Aorta (tissue), 5 donors: ENCODE results near the gene GBF1. TPM values are rescaled to one million over a fixed set of nuclear protein-coding genes. Genes with fewer than 3 reads are reported as not detected.

Experiments used
- ATAC-seq: fragments of 200-7000 bp; cut with Tn5 transposase; one replicate; pipeline ENCODE4 v1.9.1; 2022; ENCODE audit warnings: moderate library complexity; ENCODE audit not compliant: low FRiP score
- DNase-seq, 2 donors: peaks; one replicate each; pipeline ENCODE4 v3.0.0-alpha.2; 2020
- H3K27ac ChIP-seq, 2 donors: one replicate each; pipeline ENCODE4 v1.5.1; 2013; ENCODE audit warnings: low read length in 2 of 2, mild to moderate bottlenecking in 2 of 2, moderate library complexity in 2 of 2, control low read depth in 1 of 2, inconsistent platforms in 1 of 2, low read depth in 1 of 2
- H3K27me3 ChIP-seq, 2 donors: one replicate each; pipeline ENCODE4 v1.6.1; 2013; ENCODE audit warnings: control low read depth in 1 of 2, low read length in 1 of 2, mild to moderate bottlenecking in 1 of 2, moderate library complexity in 1 of 2; ENCODE audit not compliant: insufficient read depth in 2 of 2, control insufficient read depth in 1 of 2
- H3K36me3 ChIP-seq, 2 donors: one replicate each; pipeline ENCODE4 v1.6.1; 2013; ENCODE audit warnings: control low read depth in 1 of 2, low read length in 1 of 2, mild to moderate bottlenecking in 1 of 2; ENCODE audit not compliant: insufficient read depth in 2 of 2, control insufficient read depth in 1 of 2
- H3K4me1 ChIP-seq, 2 donors: one replicate each; pipeline ENCODE4 v1.6.1; 2013; ENCODE audit warnings: low read length in 2 of 2, control low read depth in 1 of 2, mild to moderate bottlenecking in 1 of 2, moderate library complexity in 1 of 2; ENCODE audit not compliant: insufficient read depth in 2 of 2, control insufficient read depth in 1 of 2
- H3K4me3 ChIP-seq, 2 donors: one replicate each; pipeline ENCODE4 v1.5.1; 2013; ENCODE audit warnings: low read length in 2 of 2, control low read depth in 1 of 2, mild to moderate bottlenecking in 1 of 2
- H3K9me3 ChIP-seq: one replicate; pipeline ENCODE4 v1.6.1; 2013; ENCODE audit warnings: mild to moderate bottlenecking, low read length; ENCODE audit not compliant: control insufficient read depth
- WGBS, 2 donors: extraction: QIAGEN DNeasy Blood & Tissue Kit; methylation state at CpG; one replicate each; pipeline ENCODE4 v1.1.7; 2013; 5-methylcytosine and 5-hydroxymethylcytosine counted together
- intact Hi-C, 2 donors: fragments of 100-400 bp; cut with DNase I; formaldehyde crosslinking; loops; one replicate each; pipeline versions ENCODE4 v1.14.2 to v1.15.0; 2022
- polyA plus RNA-seq, 2 donors: library from polyadenylated mRNA; stranded (reverse); fragments of 200-250 nt; gene quantifications; one replicate each; pipeline ENCODE4 v1.2.3, GENCODE V29; 2013
- total RNA-seq, 2 donors: library from RNA; stranded (reverse); fragmentation: NEBNext Ultra II Directional; extraction: Animal tissue kit (Norgen Biotek cat#: 25700); gene quantifications; one replicate each; pipeline ENCODE4 v1.2.1, GENCODE V29; 2021
- donor health status: healthy with polysubstance abuse.
- donor health status: Bipolar disorder and iron deficiency.
- donor health status: DM: no; HTN: no; CAD: no.
- donor health status: DM: no; HTN: no; CAD: no.
- donor health status: DM: yes; HTN: yes; CAD: no.

Gene GBF1
- total and polyA plus RNA-seq, 4 donors, result 7.1 to 44.0 (median 32.6) TPM

- ATAC-seq (no peak), DNase-seq (no peak)
- Histone ChIP-seq H3K27me3 (no peaks in the 10 kb centered on the region), H3K9me3 (no peaks in the 10 kb centered on the region), H3K4me3 (no peak overlapping the region), H3K36me3 (no peaks in the 10 kb centered on the region), H3K27ac (no peak overlapping the region), H3K4me1 (no peaks in the 10 kb centered on the region)
- intact Hi-C loops, result no loop called here
- 66 to 88% methylated on average over 4 of the region's 4 CpGs for WGBS, 2 donors
Observed at GRCh38 chr10:102237711-102238252, 7.5 kb upstream of the GBF1 start.

DNA sequence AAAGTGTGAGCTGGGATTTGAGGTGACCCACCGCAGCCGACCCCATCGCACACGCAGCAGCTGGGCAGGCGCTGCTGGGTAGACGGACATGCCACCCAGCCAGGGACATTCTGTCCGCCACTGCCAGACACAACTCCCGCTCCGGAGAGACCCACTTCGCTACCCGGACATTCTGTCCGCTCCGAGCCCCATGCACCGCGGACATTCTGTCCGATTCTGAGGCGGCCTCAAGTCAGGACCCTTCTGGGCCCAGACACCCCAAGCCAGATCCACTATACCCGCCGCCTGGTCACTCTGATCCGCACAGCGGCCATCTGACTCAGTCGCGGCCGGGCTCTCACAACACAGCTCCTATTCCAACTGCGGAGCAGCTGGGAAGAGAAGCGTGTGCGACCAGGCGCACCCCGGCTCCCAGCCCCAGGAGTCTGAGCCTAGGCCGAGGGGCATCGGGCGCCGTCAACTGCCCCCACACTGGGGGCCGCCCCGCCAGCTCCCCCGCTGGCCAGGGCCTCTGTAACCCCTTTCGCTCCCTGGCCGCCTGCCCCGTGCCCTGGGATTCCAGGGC lies 4.8 kb upstream of the GBF1 start:
- ATAC-seq (no peak), DNase-seq (peak in 1 of 2 donors; percentile 78)
- H3K27me3 ChIP-seq, result no peaks in the 10 kb centered on the region
- no peaks in the 10 kb centered on the region for H3K36me3 ChIP-seq
- H3K4me3 ChIP-seq, result peak overlapping the region; percentile 4 to 39
- H3K9me3 ChIP-seq, result no peaks in the 10 kb centered on the region
- intact Hi-C loops, result no loop called here
- 14 to 30% methylated on average over 37 to 39 of the region's 39 CpGs for WGBS, 2 donors
- no peaks in the 10 kb centered on the region for H3K4me1 ChIP-seq
- H3K27ac ChIP-seq, result no peak overlapping the region

GRCh38 chr10:102241032-102241443 lies 4.3 kb upstream of the GBF1 start:
- intact Hi-C loops, result no loop called here
- ATAC-seq, result no peak

GRCh38 chr10:102241444-102242117 lies 3.8 kb upstream of the GBF1 start, which contains the start of gene PITX3:
Gene PITX3, minus strand, starts transcription at chr10:102241512. Its CDS starts 9,432 bp downstream, at chr10:102232080.
- Histone ChIP-seq H3K4me1 (peaks cover 0 to under 1% of the 10 kb centered on the region in 2 donors), H3K4me3 (peak within 1 kb of the TSS; percentile 39 to 46), H3K36me3 (no peaks in the 10 kb centered on the region), H3K27me3 (no peaks in the 10 kb centered on the region), H3K9me3 (no peaks in the 10 kb centered on the region), H3K27ac (no peak within 1 kb of the TSS)
- peak; percentile 87 for ATAC-seq
- 1% methylated on average over 55 to 57 of the region's 57 CpGs for WGBS, 2 donors
- intact Hi-C loops, result no loop called here
- DNase-seq, result peak; percentile 95 to 97

More at GRCh38 chr10:102241032-102241443, 4.3 kb upstream of the GBF1 start:
- WGBS, 2 donors, result 1 to 4% methylated on average over 13 to 20 of the region's 20 CpGs
- Histone ChIP-seq H3K9me3 (no peaks in the 10 kb centered on the region), H3K36me3 (no peaks in the 10 kb centered on the region), H3K27me3 (no peaks in the 10 kb centered on the region), H3K4me1 (no peaks in the 10 kb centered on the region), H3K27ac (no peak overlapping the region), H3K4me3 (peak overlapping the region; percentile 39 to 46)
- DNase-seq, result no peak

DNA sequence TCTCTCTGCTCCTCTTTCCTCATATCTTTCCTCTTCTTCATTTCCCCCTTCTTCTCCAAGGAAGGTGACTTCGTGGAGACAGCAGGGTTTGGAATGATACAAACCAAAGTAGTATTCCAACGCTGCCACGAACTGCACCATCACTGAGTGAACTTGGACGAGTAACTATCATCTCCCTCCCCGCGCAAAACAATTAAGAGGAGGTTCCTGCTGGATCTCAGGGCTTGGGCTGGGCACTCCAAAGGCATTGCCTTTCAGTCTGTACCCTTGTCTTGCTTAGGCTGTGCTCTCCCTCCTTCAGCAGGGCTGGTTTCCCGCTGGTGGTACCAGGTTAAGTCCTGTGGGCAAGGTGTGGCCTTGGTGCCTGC lies 3.2 kb upstream of the GBF1 start:
- intact Hi-C loops, result no loop called here
- Histone ChIP-seq H3K27me3 (no peaks in the 10 kb centered on the region), H3K4me3 (peak overlapping the region; percentile 1 to 46), H3K9me3 (no peaks in the 10 kb centered on the region), H3K4me1 (peaks cover 3 to 4% of the 10 kb centered on the region in 2 donors), H3K36me3 (no peaks in the 10 kb centered on the region), H3K27ac (no peak overlapping the region)
- WGBS, 2 donors, result 24 to 26% methylated on average over 7 of the region's 7 CpGs
- DNase-seq (no peak), ATAC-seq (no peak)

DNA sequence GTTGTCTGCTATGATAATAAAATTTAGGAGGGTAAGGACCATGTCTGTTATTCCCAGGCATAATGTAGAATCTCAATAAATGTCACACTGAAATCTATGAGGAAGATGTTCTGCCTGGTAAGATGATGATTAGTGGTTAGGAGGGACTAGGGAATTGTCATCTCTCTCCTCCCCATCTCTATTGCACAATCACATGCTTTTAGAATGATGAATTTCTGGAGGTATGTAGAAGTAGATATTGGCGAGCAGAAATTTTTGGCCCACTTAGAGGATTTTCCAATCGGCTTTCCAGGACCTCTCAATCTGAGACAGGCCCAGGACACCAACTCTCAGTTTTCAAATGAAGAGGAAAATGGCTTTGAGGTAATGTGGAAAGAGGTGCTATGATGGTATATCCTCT lies 2.0 kb upstream of the GBF1 start:
- H3K4me3 ChIP-seq, result no peak overlapping the region
- H3K9me3 ChIP-seq, result no peaks in the 10 kb centered on the region
- DNase-seq (no peak), ATAC-seq (no peak)
- H3K27ac ChIP-seq, result no peak overlapping the region
- no peaks in the 10 kb centered on the region for H3K36me3 ChIP-seq
- intact Hi-C loops, result no loop called here
- no peaks in the 10 kb centered on the region for H3K27me3 ChIP-seq
- peaks cover 3 to 8% of the 10 kb centered on the region in 2 donors for H3K4me1 ChIP-seq
- WGBS, 2 donors, result 66 to 74% methylated on average over 2 of the region's 2 CpGs

GRCh38 chr10:102245932-102246251 lies 560 bp downstream of the GBF1 start:
- DNase-seq, result no peak
- Histone ChIP-seq H3K4me1 (peaks cover 8% of the 10 kb centered on the region in 2 donors), H3K4me3 (peak overlapping the region; percentile 69 to 95), H3K9me3 (no peaks in the 10 kb centered on the region), H3K27ac (peak overlapping the region in 1 of 2 donors; percentile 81), H3K27me3 (no peaks in the 10 kb centered on the region), H3K36me3 (no peaks in the 10 kb centered on the region)
- 0 to 1% methylated on average over 4 of the region's 4 CpGs for WGBS, 2 donors
- intact Hi-C loops, result no loop called here
- no peak for ATAC-seq

DNA sequence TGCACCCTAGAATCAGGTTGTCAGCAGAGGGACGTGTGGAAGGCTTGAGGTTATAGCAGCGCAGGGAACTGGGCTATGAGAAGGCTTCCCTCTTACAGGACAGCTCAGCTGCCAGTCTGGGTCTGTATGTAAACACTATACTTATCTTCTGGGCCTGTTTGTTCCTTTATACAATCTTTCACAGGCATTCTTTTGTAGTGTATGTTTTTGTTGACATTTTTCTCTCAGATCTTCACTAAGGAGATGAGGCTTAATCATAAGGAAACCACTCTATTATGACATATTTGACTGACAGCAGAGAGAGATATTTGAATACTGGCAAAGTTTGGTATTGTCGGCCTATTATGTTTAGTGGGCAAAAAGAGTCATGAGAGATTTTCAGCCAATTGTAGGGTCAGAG lies 929 bp downstream of the GBF1 start:
- Histone ChIP-seq H3K4me3 (peak overlapping the region; percentile 69 to 95), H3K36me3 (no peaks in the 10 kb centered on the region), H3K4me1 (peaks cover 8% of the 10 kb centered on the region in 2 donors), H3K27me3 (no peaks in the 10 kb centered on the region), H3K27ac (peak overlapping the region in 1 of 2 donors; percentile 25), H3K9me3 (no peaks in the 10 kb centered on the region)
- DNase-seq, result no peak
- intact Hi-C loops, result no loop called here
- 6 to 7% methylated on average over 3 of the region's 3 CpGs for WGBS, 2 donors
- ATAC-seq, result no peak

DNA sequence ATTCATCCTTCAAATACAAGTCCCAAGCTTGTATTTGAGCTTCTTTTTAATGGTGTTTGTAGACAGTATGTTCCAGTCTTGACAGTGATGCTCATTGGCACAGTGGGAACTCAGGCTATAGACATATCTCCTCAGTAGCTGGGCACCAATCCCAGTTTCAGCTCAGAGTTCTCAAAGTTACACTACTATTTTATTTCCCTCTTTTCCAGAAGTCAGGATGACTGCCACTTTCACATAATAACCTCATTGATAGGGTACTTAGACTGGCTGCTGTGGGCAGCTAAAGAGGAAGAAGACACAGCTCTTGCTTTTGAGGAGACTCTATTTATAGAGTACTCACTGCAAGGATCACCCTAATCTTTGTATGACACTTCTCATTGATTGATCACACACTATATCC lies 2.4 kb downstream of the GBF1 start:
- Histone ChIP-seq H3K4me3 (no peak overlapping the region), H3K27ac (no peak overlapping the region), H3K4me1 (peaks cover 8% of the 10 kb centered on the region in 2 donors), H3K36me3 (no peaks in the 10 kb centered on the region), H3K27me3 (no peaks in the 10 kb centered on the region), H3K9me3 (no peaks in the 10 kb centered on the region)
- DNase-seq, result no peak
- no peak for ATAC-seq
- intact Hi-C loops, result no loop called here
